Esophagus squamous epithelium (tissue), 4 donors: ENCODE results near the gene CTXN1.

Experiments
- CTCF ChIP-seq, 6 experiments: fragments of 450-650 bp in 4 of 6; fragments of 200-600 bp in 2 of 6; sonication (generic) in 2 of 6; IDR thresholded peaks; one replicate each; pipeline ENCODE4 v1.5.1; 2016 to 2019; ENCODE audit warnings: antibody characterized with exemption in 6 of 6, mild to moderate bottlenecking in 4 of 6, moderate library complexity in 4 of 6
- POLR2A ChIP-seq, 4 donors: fragments of 450-650 bp; IDR thresholded peaks; one replicate each; pipeline ENCODE4 v1.6.1; 2017; ENCODE audit warnings: antibody characterized with exemption in 4 of 4, mild to moderate bottlenecking in 4 of 4, moderate library complexity in 3 of 4

GRCh38 chr19:7961920-7962626 is 36.1 kb upstream of the CTXN1 start:
- no peak for TF ChIP-seq CTCF (IDR thresholded peaks at IDR 0.05)
- TF ChIP-seq POLR2A (IDR thresholded peaks at IDR 0.05): no peak
